Hepatocyte (in vitro differentiated cells): ENCODE data around the gene PTDSS2.

Source experiments
- CTCF ChIP-seq: fragments of 200-600 bp; sonication (generic); IDR thresholded peaks from 2 replicates; pipeline ENCODE4 v1.5.1; 2016; ENCODE audit warnings: antibody characterized with exemption, mild to moderate bottlenecking; ENCODE audit not compliant: poor library complexity
- EZH2 ChIP-seq: fragments of 200-600 bp; sonication (generic); IDR thresholded peaks from 2 replicates; pipeline ENCODE4 v1.6.1; 2016; ENCODE audit warnings: antibody characterized with exemption, mild to moderate bottlenecking, borderline replicate concordance
- EZH2phosphoT487 ChIP-seq: fragments of 200-600 bp; sonication (generic); IDR thresholded peaks from one replicate; pipeline ENCODE4 v1.6.1; 2018; ENCODE audit warnings: antibody characterized with exemption, mild to moderate bottlenecking, low read depth, moderate library complexity; ENCODE audit not compliant: unreplicated experiment, severe bottlenecking

- no peak for TF ChIP-seq EZH2
- TF ChIP-seq CTCF, result no peak
- no peak for TF ChIP-seq EZH2phosphoT487
Observed at GRCh38 chr11:454043-454442, 4.0 kb downstream of the PTDSS2 start.
